H1 (cell line): ENCODE measurements around the gene TSPOAP1. TPM values are rescaled to one million over a fixed set of nuclear protein-coding genes. Genes with fewer than 3 reads are reported as not detected.

Experiments
- CTCF ChIA-PET: fragments of 300-600 bp; sonication (Branson Sonifier 250); formaldehyde crosslinking; loops from one replicate; lab custom pipeline; 2021; ENCODE audit not compliant: partially characterized antibody; lab: Charles Lee
- POLR2A ChIA-PET: fragments of 300-600 bp; sonication (Branson Sonifier 250); formaldehyde crosslinking; loops from one replicate; lab custom pipeline; 2021; ENCODE audit warnings: inconsistent platforms; ENCODE audit not compliant: partially characterized antibody; lab: Charles Lee
- DNase-seq, 2 experiments: peaks; one replicate each; pipeline versions ENCODE4 v3.0.0 to v3.0.0-alpha.2; 2010 to 2022; ENCODE audit warnings: low spot score in 2 of 2, low read depth in 1 of 2, mixed read lengths in 1 of 2
- FAIRE-seq: peaks from 2 replicates; lab custom pipeline; 2011; peaks lifted over from hg19 to GRCh38; lab: Jason Lieb, UNC
- H2AFZ ChIP-seq: 2 replicates; pipeline ENCODE4 v1.8.1; 2012; ENCODE audit warnings: low read length, inconsistent platforms
- H2AK5ac ChIP-seq: 2 replicates; pipeline ENCODE4 v1.6.1; 2013; ENCODE audit warnings: low read depth, low read length
- H2BK120ac ChIP-seq: replicated peaks from 2 replicates; pipeline ENCODE3; 2013; ENCODE audit warnings: low read depth, low read length, inconsistent platforms
- H2BK12ac ChIP-seq: 2 replicates; pipeline ENCODE4 v1.6.1; 2013; ENCODE audit warnings: low read depth, low read length
- H2BK15ac ChIP-seq: 2 replicates; pipeline ENCODE4 v1.6.1; 2013; ENCODE audit warnings: low read length
- H2BK20ac ChIP-seq: 2 replicates; pipeline ENCODE4 v1.6.1; 2013; ENCODE audit warnings: low read length
- H2BK5ac ChIP-seq: 2 replicates; pipeline ENCODE4 v1.6.1; 2013; ENCODE audit warnings: low read depth, low read length
- H3K14ac ChIP-seq: 2 replicates; pipeline ENCODE4 v1.6.1; 2013; ENCODE audit warnings: inconsistent platforms; ENCODE audit not compliant: insufficient read length
- H3K18ac ChIP-seq: 2 replicates; pipeline ENCODE4 v1.6.1; 2013; ENCODE audit warnings: low read length; ENCODE audit errors: extremely low read depth
- H3K23ac ChIP-seq: 2 replicates; pipeline ENCODE4 v1.6.1; 2013; ENCODE audit warnings: inconsistent platforms; ENCODE audit not compliant: insufficient read length
- H3K23me2 ChIP-seq: 2 replicates; pipeline ENCODE4 v1.6.1; 2013; ENCODE audit warnings: low read depth, low read length
- H3K27ac ChIP-seq: 2 replicates; pipeline ENCODE4 v1.6.1; 2011; ENCODE audit warnings: low read depth, low read length, inconsistent platforms
- H3K27me3 ChIP-seq, 4 experiments: replicated peaks in 1 of 4; 1 replicate in 1 of 4; 2 replicates in 3 of 4; pipeline versions ENCODE4 v1.6.1 to v1.8.1; 2011 to 2013; ENCODE audit warnings: low read length in 3 of 4, mild to moderate bottlenecking in 3 of 4, inconsistent platforms in 2 of 4, mixed read lengths in 2 of 4, moderate library complexity in 1 of 4; ENCODE audit not compliant: control insufficient read depth in 3 of 4, insufficient read depth in 3 of 4; ENCODE audit errors: extremely low read depth in 1 of 4
- H3K36me3 ChIP-seq, 4 experiments: 2 replicates each; pipeline versions ENCODE4 v1.6.1 to v1.8.1; 2011 to 2013; ENCODE audit warnings: mild to moderate bottlenecking in 4 of 4, low read length in 3 of 4, moderate library complexity in 2 of 4, control low read depth in 1 of 4, inconsistent platforms in 1 of 4; ENCODE audit not compliant: insufficient read depth in 4 of 4, control insufficient read depth in 2 of 4
- H3K4ac ChIP-seq: replicated peaks from 2 replicates; pipeline ENCODE3; 2013; ENCODE audit warnings: low read length, low read depth, mixed read lengths, inconsistent platforms; ENCODE audit not compliant: insufficient read length
- H3K4me1 ChIP-seq, 4 experiments: replicated peaks in 1 of 4; 1 replicate in 1 of 4; 2 replicates in 3 of 4; pipeline versions ENCODE4 v1.6.1 to v1.8.1; 2011 to 2013; ENCODE audit warnings: low read length in 3 of 4, inconsistent platforms in 2 of 4, mixed read lengths in 1 of 4; ENCODE audit not compliant: insufficient read depth in 4 of 4, control insufficient read depth in 3 of 4
- H3K4me2 ChIP-seq, 2 experiments: 2 replicates each; pipeline versions ENCODE4 v1.6.1 to v1.8.1; 2011 to 2013; ENCODE audit warnings: low read depth in 2 of 2, low read length in 2 of 2, control low read depth in 1 of 2, inconsistent platforms in 1 of 2, mild to moderate bottlenecking in 1 of 2; ENCODE audit not compliant: insufficient read depth in 1 of 2
- H3K4me3 ChIP-seq, 4 experiments: fragments of 200-600, 300-600 bp in 1 of 4; sonication (generic), shearing (Covaris generic), sonication (Bioruptor Twin) in 1 of 4; 2 replicates each; pipeline versions ENCODE4 v1.5.1 to v1.8.1; 2011 to 2016; ENCODE audit warnings: low read length in 4 of 4, low read depth in 3 of 4, control low read depth in 2 of 4, inconsistent platforms in 2 of 4, mild to moderate bottlenecking in 2 of 4, mixed read lengths in 1 of 4, moderate library complexity in 1 of 4; ENCODE audit not compliant: insufficient read depth in 2 of 4; ENCODE audit errors: extremely low read depth in 1 of 4
- H3K56ac ChIP-seq: replicated peaks from 2 replicates; pipeline ENCODE3; 2013; ENCODE audit warnings: low read depth, mild to moderate bottlenecking, mixed read lengths, low read length, inconsistent platforms; ENCODE audit not compliant: insufficient read length
- H3K79me1 ChIP-seq: 2 replicates; pipeline ENCODE4 v1.6.1; 2013; ENCODE audit warnings: low read depth, low read length, control low read depth
- H3K79me2 ChIP-seq, 2 experiments: 2 replicates each; pipeline versions ENCODE4 v1.6.1 to v1.8.1; 2012 to 2013; ENCODE audit warnings: low read length in 2 of 2, mild to moderate bottlenecking in 2 of 2, inconsistent platforms in 1 of 2; ENCODE audit not compliant: insufficient read depth in 2 of 2, control insufficient read depth in 1 of 2
- H3K9ac ChIP-seq, 4 experiments: replicated peaks in 1 of 4; 1 replicate in 1 of 4; 2 replicates in 3 of 4; pipeline versions ENCODE4 v1.6.1 to v1.8.1; 2011 to 2013; ENCODE audit warnings: low read depth in 3 of 4, low read length in 3 of 4, control low read depth in 2 of 4, mild to moderate bottlenecking in 2 of 4, moderate library complexity in 2 of 4, inconsistent platforms in 1 of 4; ENCODE audit errors: extremely low read depth in 1 of 4
- H3K9me3 ChIP-seq, 2 experiments: 2 replicates each; pipeline versions ENCODE4 v1.6.1 to v1.8.1; 2012 to 2013; ENCODE audit warnings: mild to moderate bottlenecking in 2 of 2, moderate library complexity in 2 of 2, control low read depth in 1 of 2, inconsistent platforms in 1 of 2, low read depth in 1 of 2, low read length in 1 of 2, mixed read lengths in 1 of 2; ENCODE audit not compliant: insufficient read depth in 2 of 2
- H4K20me1 ChIP-seq, 2 experiments: replicated peaks in 1 of 2; 2 replicates each; pipeline versions ENCODE3 to v1.8.1; 2011 to 2013; ENCODE audit warnings: inconsistent platforms in 2 of 2, low read length in 2 of 2, mild to moderate bottlenecking in 1 of 2; ENCODE audit not compliant: insufficient read depth in 2 of 2, control insufficient read depth in 1 of 2
- H4K5ac ChIP-seq: 2 replicates; pipeline ENCODE4 v1.6.1; 2013; ENCODE audit warnings: low read length, low read depth, mixed read lengths, inconsistent platforms; ENCODE audit not compliant: insufficient read length
- H4K8ac ChIP-seq: 2 replicates; pipeline ENCODE4 v1.8.0; 2013; ENCODE audit warnings: mild to moderate bottlenecking, moderate library complexity, low read length, inconsistent platforms; ENCODE audit not compliant: insufficient read depth; ENCODE audit errors: extremely low read depth
- H4K91ac ChIP-seq: replicated peaks from 2 replicates; pipeline ENCODE3; 2013; ENCODE audit warnings: low read length, mixed read lengths, inconsistent platforms; ENCODE audit not compliant: insufficient read length
- CREB1 ChIP-seq: IDR thresholded peaks from 2 replicates; pipeline ENCODE4 v1.6.1; 2012; ENCODE audit warnings: inconsistent platforms
- FOSL1 ChIP-seq: IDR thresholded peaks from 2 replicates; pipeline ENCODE4 v1.6.1; 2011; ENCODE audit warnings: mild to moderate bottlenecking, low read depth, low read length, moderate library complexity; ENCODE audit not compliant: insufficient read depth
- GABPA ChIP-seq: IDR thresholded peaks from 2 replicates; pipeline ENCODE4 v1.6.1; 2011; ENCODE audit warnings: mild to moderate bottlenecking, low read length, moderate library complexity, borderline replicate concordance; ENCODE audit not compliant: insufficient read depth
- HDAC2 ChIP-seq, 2 experiments: fragments of 300-600 bp in 1 of 2; sonication (generic) in 1 of 2; IDR thresholded peaks; 2 replicates each; pipeline ENCODE4 v1.6.1; 2011 to 2012; ENCODE audit warnings: low read depth in 2 of 2, low read length in 2 of 2, mild to moderate bottlenecking in 2 of 2, moderate library complexity in 2 of 2, borderline replicate concordance in 1 of 2, inconsistent platforms in 1 of 2
- HDAC6 ChIP-seq: IDR thresholded peaks from one replicate; pipeline ENCODE4 v1.7.1; 2012; ENCODE audit warnings: low read depth, mild to moderate bottlenecking, inconsistent platforms, low read length, moderate library complexity
- KDM4A ChIP-seq: IDR thresholded peaks from one replicate; pipeline ENCODE4 v1.7.1; 2012; ENCODE audit warnings: low read depth, mild to moderate bottlenecking, moderate library complexity, low read length, inconsistent platforms; ENCODE audit not compliant: severe bottlenecking
- RBBP5 ChIP-seq: IDR thresholded peaks from 2 replicates; pipeline ENCODE4 v1.7.1; 2012; ENCODE audit warnings: low read depth, mild to moderate bottlenecking, inconsistent platforms, low read length, moderate library complexity, borderline replicate concordance
- RXRA ChIP-seq: IDR thresholded peaks from 2 replicates; pipeline ENCODE4 v1.6.1; 2011; ENCODE audit warnings: low read depth, mild to moderate bottlenecking, low read length, moderate library complexity; ENCODE audit not compliant: insufficient read depth
- SP1 ChIP-seq: IDR thresholded peaks from 2 replicates; pipeline ENCODE4 v1.6.1; 2011; ENCODE audit warnings: low read depth, low read length
- TAF7 ChIP-seq: optimal IDR thresholded peaks from 2 replicates; pipeline ENCODE3; 2011; ENCODE audit warnings: low read depth, mild to moderate bottlenecking, inconsistent platforms, low read length, moderate library complexity, borderline replicate concordance
- TCF12 ChIP-seq: IDR thresholded peaks from 2 replicates; pipeline ENCODE4 v1.6.1; 2011; ENCODE audit warnings: low read depth, mild to moderate bottlenecking, low read length
- USF2 ChIP-seq: IDR thresholded peaks from 2 replicates; pipeline ENCODE4 v1.6.1; 2011; ENCODE audit warnings: low read length, improper control_type of control experiment
- WGBS, 2 experiments: shearing (Covaris generic) in 1 of 2; methylation state at CpG; one replicate each; pipeline versions ENCODE4 v1.1.6 to v1.1.7; 2013 to 2015; ENCODE audit warnings: low lambda C conversion rate in 2 of 2, mixed read lengths in 2 of 2, inconsistent platforms in 1 of 2, low coverage in 1 of 2, missing lambda C conversion rate in 1 of 2; ENCODE audit not compliant: insufficient replicate concordance in 2 of 2, insufficient coverage in 1 of 2, insufficient read length in 1 of 2; ENCODE audit errors: extremely low coverage in 1 of 2, missing lambda C conversion rate in 1 of 2; 5-methylcytosine and 5-hydroxymethylcytosine counted together
- polyA plus RNA-seq, 7 experiments: library from polyadenylated mRNA; depleted of rRNA in 3 of 7; stranded (reverse) in 5 of 7; unstranded in 2 of 7; fragments of >200 nt in 5 of 7; fragments of 200-250 nt in 2 of 7; gene quantifications; 1 replicate in 5 of 7; 2 replicates in 1 of 7; 4 replicates in 1 of 7; pipeline versions ENCODE4 v1.2.1 to v1.2.3, GENCODE V29; 2011 to 2013; ENCODE audit warnings: missing spikeins in 2 of 7, mixed read lengths in 2 of 7
- total RNA-seq: library from RNA; stranded (reverse); fragmentation: NEBNext Ultra II Directional; extraction: Animal tissue kit (Norgen Biotek cat#: 25700); gene quantifications from 2 replicates; pipeline ENCODE4 v1.2.1, GENCODE V29; 2021

The TSPOAP1 gene
- total and polyA plus RNA-seq, 2 of the 8 experiments (the other 6 are each of a cell fraction or from before 2014, with no cell fraction given), result 7.6 to 9.2 TPM

- no peaks in the 10 kb centered on the region; a peak in 1 of 7 replicates for H3K27me3 ChIP-seq
- H4K91ac ChIP-seq, result no peak overlapping the region
- no peak overlapping the region for H3K14ac ChIP-seq
- H3K4me2 ChIP-seq, result no peak overlapping the region
- H2AFZ ChIP-seq, result no peak overlapping the region
- H3K79me2 ChIP-seq, result no peaks in the 10 kb centered on the region
- no peaks in the 10 kb centered on the region for H3K4me1 ChIP-seq
- no peak overlapping the region for H3K9ac ChIP-seq
- no peak overlapping the region for H3K4me3 ChIP-seq
- no peak overlapping the region for H3K27ac ChIP-seq
- no peak overlapping the region for H4K5ac ChIP-seq
- H3K18ac ChIP-seq, result no peak overlapping the region
- ChIA-PET CTCF (interaction anchor here (0.7 to 2.6 kb wide), 8 partner anchors 12 to 68 kb away, joined by 3 to 8 read pairs (median 4); partner anchors contain the start of gene MPO), POLR2A (no interaction called here)
- H3K23ac ChIP-seq, result no peak overlapping the region
- no peaks in the 10 kb centered on the region for H4K20me1 ChIP-seq
- H3K9me3 ChIP-seq, result no peaks in the 10 kb centered on the region
- DNase-seq (peak in 1 of 2 experiments; percentile 20), FAIRE-seq (no peak)
- H2BK20ac ChIP-seq, result no peak overlapping the region
- H2BK15ac ChIP-seq, result no peak overlapping the region
- no peak overlapping the region for H2AK5ac ChIP-seq
- no peak overlapping the region for H2BK120ac ChIP-seq
- no peak overlapping the region for H2BK5ac ChIP-seq
- H3K56ac ChIP-seq, result no peak overlapping the region
- no peaks in the 10 kb centered on the region for H3K36me3 ChIP-seq
- H2BK12ac ChIP-seq, result no peak overlapping the region
- no peaks in the 10 kb centered on the region for H3K79me1 ChIP-seq
- WGBS, 2 experiments, result 93% methylated on average over 12 of the region's 12 CpGs; no CpG with 5 or more reads in 1 of the 2 experiments
- H4K8ac ChIP-seq, result no peak overlapping the region; the same call in 1 of the 2 replicates
- no peak overlapping the region for H3K4ac ChIP-seq
- H3K23me2 ChIP-seq, result no peaks in the 10 kb centered on the region
- TF ChIP-seq TAF7 (no peak), HDAC2 (IDR thresholded peaks at IDR 0.05; ENCODE audit: borderline replicate concordance in 1 of 2, low read depth in 2 of 2, low read length in 2 of 2) (no peak), GABPA (no peak), TCF12 (no peak), RBBP5 (no peak), RXRA (no peak), FOSL1 (no peak), HDAC6 (no peak), USF2 (no peak), SP1 (no peak), KDM4A (no peak), CREB1 (no peak)
Measured at GRCh38 chr17:58268326-58268725, 60.3 kb downstream of the TSPOAP1 start.
